Left hindlimb (tissue), 1 donor: Measurements from ENCODE around the gene ANKRD44.
A peak's percentile ranks its signal among the peaks of the same experiment; 100 is the strongest.

Experiments
- DNase-seq: peaks from one replicate; pipeline ENCODE4 v3.0.0-alpha.2; 2018

Gene ANKRD44

GRCh38 chr2:196971574-196972279, 338.9 kb downstream of the ANKRD44 start:
- DNase-seq: no peak

GRCh38 chr2:196970099-196970498, 340.5 kb downstream of the ANKRD44 start:
- no peak for DNase-seq

GRCh38 chr2:196968516-196968915, 342.1 kb downstream of the ANKRD44 start:
- no peak for DNase-seq

- DNase-seq: no peak
Measured at GRCh38 chr2:196967775-196968174, 342.8 kb downstream of the ANKRD44 start.

GRCh38 chr2:196967116-196967515, 343.5 kb downstream of the ANKRD44 start:
- DNase-seq: peak; percentile 47

- no peak for DNase-seq
Measured at GRCh38 chr2:196966061-196966460, 344.5 kb downstream of the ANKRD44 start.

- DNase-seq: no peak
Measured at GRCh38 chr2:196965651-196966050, 344.9 kb downstream of the ANKRD44 start.

GRCh38 chr2:196963961-196964360, 346.6 kb downstream of the ANKRD44 start:
- DNase-seq: no peak

GRCh38 chr2:196963043-196963442, 347.5 kb downstream of the ANKRD44 start:
- DNase-seq: no peak

GRCh38 chr2:196962325-196962724, 348.3 kb downstream of the ANKRD44 start:
- no peak for DNase-seq

GRCh38 chr2:196961889-196962288, 348.7 kb downstream of the ANKRD44 start:
- no peak for DNase-seq

GRCh38 chr2:196959734-196960338, 350.7 kb downstream of the ANKRD44 start:
- no peak for DNase-seq

GRCh38 chr2:196959281-196959680, 351.3 kb downstream of the ANKRD44 start:
- no peak for DNase-seq

- no peak for DNase-seq
Measured at GRCh38 chr2:196957881-196958525, 352.6 kb downstream of the ANKRD44 start.

- no peak for DNase-seq
Measured at GRCh38 chr2:196957442-196957841, 353.1 kb downstream of the ANKRD44 start.

- no peak for DNase-seq
Measured at GRCh38 chr2:196956069-196956468, 354.5 kb downstream of the ANKRD44 start.

- no peak for DNase-seq
Measured at GRCh38 chr2:196955036-196955435, 355.5 kb downstream of the ANKRD44 start.

GRCh38 chr2:196954001-196954400, 356.6 kb downstream of the ANKRD44 start:
- no peak for DNase-seq

GRCh38 chr2:196952936-196953335, 357.6 kb downstream of the ANKRD44 start:
- no peak for DNase-seq

- DNase-seq: no peak
Measured at GRCh38 chr2:196951973-196952372, 358.6 kb downstream of the ANKRD44 start.

GRCh38 chr2:196949116-196949515, 361.5 kb downstream of the ANKRD44 start:
- DNase-seq: no peak

- no peak for DNase-seq
Measured at GRCh38 chr2:196944570-196944969, 366.0 kb downstream of the ANKRD44 start.

GRCh38 chr2:196941398-196942078, 369.0 kb downstream of the ANKRD44 start:
- no peak for DNase-seq

GRCh38 chr2:196939371-196939770, 371.2 kb downstream of the ANKRD44 start:
- no peak for DNase-seq
